PFSK-1 (cell line): Measurements from ENCODE around the gene INO80C.

Experiments used
- FOXP2 ChIP-seq: optimal IDR thresholded peaks from 2 replicates; pipeline ENCODE3; 2011; ENCODE audit warnings: borderline replicate concordance, control low read depth, inconsistent platforms; ENCODE audit not compliant: insufficient read depth; ENCODE audit errors: extremely low read length, extremely low read depth
- POLR2AphosphoS5 ChIP-seq: IDR thresholded peaks from 2 replicates; pipeline ENCODE4 v1.6.1; 2012; ENCODE audit warnings: low read depth, mild to moderate bottlenecking, control low read depth, low read length, moderate library complexity
- SIN3A ChIP-seq: IDR thresholded peaks from 2 replicates; pipeline ENCODE4 v1.6.1; 2012; ENCODE audit warnings: mild to moderate bottlenecking, low read length, moderate library complexity, borderline replicate concordance; ENCODE audit not compliant: insufficient read depth
- TAF1 ChIP-seq: IDR thresholded peaks from 2 replicates; pipeline ENCODE4 v1.6.1; 2012; ENCODE audit warnings: low read length, control low read depth, borderline replicate concordance; ENCODE audit not compliant: insufficient read depth
- TF ChIP-seq, protein P1 (sequence below), 2 experiments: IDR thresholded peaks; 2 replicates each; pipeline versions ENCODE4 v1.6.1 to v1.8.0; 2011 to 2012; ENCODE audit warnings: low read depth in 2 of 2, low read length in 2 of 2, control low read depth in 1 of 2, inconsistent platforms in 1 of 2, mild to moderate bottlenecking in 1 of 2, moderate library complexity in 1 of 2; ENCODE audit not compliant: insufficient read depth in 1 of 2

The INO80C gene

DNA sequence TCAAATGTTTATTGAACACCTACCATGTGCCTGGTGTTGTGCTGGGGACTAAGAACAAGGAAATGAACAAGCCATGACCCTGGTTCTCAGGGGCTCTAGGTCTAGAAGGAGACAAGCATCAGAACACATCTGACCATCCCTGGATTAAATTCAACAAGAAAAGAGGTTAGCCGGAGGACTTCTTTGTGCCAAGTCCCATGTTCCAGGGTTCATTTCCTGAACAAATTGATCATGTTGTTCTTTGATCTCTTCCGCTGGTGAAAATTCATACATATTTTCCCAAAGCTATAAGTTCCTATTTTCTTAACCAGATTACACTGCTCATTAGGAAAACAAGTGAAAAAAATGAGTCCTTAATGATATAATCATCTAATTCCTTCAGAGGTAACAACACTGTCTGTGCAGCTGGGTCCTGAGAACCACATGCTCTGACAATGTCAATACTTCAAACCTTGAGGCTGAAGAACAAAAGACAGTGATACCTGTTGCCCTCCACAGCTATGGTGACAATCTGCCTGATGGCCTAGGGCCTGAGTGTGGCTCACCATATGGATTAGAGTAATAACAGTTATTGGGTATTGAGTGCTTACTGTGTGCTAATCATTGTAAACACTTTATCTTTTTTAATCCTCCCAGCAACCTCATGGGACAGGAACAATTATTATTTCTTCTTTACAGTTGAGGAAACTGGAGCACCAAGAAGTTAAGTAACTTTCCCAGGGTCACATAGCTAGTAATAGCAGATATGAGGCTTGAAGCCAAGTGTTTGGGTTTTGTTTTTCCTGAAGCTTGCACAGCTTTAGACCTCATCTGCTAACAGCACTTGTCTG lies 24.6 kb upstream of the INO80C start:
- TF ChIP-seq TAF1 (no peak), SIN3A (no peak), FOXP2 (no peak), POLR2AphosphoS5 (no peak)
- TF ChIP-seq, protein P1, sequence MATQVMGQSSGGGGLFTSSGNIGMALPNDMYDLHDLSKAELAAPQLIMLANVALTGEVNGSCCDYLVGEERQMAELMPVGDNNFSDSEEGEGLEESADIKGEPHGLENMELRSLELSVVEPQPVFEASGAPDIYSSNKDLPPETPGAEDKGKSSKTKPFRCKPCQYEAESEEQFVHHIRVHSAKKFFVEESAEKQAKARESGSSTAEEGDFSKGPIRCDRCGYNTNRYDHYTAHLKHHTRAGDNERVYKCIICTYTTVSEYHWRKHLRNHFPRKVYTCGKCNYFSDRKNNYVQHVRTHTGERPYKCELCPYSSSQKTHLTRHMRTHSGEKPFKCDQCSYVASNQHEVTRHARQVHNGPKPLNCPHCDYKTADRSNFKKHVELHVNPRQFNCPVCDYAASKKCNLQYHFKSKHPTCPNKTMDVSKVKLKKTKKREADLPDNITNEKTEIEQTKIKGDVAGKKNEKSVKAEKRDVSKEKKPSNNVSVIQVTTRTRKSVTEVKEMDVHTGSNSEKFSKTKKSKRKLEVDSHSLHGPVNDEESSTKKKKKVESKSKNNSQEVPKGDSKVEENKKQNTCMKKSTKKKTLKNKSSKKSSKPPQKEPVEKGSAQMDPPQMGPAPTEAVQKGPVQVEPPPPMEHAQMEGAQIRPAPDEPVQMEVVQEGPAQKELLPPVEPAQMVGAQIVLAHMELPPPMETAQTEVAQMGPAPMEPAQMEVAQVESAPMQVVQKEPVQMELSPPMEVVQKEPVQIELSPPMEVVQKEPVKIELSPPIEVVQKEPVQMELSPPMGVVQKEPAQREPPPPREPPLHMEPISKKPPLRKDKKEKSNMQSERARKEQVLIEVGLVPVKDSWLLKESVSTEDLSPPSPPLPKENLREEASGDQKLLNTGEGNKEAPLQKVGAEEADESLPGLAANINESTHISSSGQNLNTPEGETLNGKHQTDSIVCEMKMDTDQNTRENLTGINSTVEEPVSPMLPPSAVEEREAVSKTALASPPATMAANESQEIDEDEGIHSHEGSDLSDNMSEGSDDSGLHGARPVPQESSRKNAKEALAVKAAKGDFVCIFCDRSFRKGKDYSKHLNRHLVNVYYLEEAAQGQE (IDR thresholded peaks at IDR 0.05; ENCODE audit: insufficient read depth in 1 of 2, low read depth in 2 of 2, low read length in 2 of 2) = no peak

GRCh38 chr18:35521133-35521532 lies 23.4 kb upstream of the INO80C start:
- TF ChIP-seq FOXP2 (no peak), TAF1 (no peak), SIN3A (no peak), POLR2AphosphoS5 (no peak)
- TF ChIP-seq, protein P1 (IDR thresholded peaks at IDR 0.05; ENCODE audit: insufficient read depth in 1 of 2, low read depth in 2 of 2, low read length in 2 of 2) = no peak

- TF ChIP-seq, protein P1 (IDR thresholded peaks at IDR 0.05; ENCODE audit: insufficient read depth in 1 of 2, low read depth in 2 of 2, low read length in 2 of 2) = no peak
- TF ChIP-seq TAF1 (no peak), POLR2AphosphoS5 (no peak), FOXP2 (no peak), SIN3A (no peak)
These were observed 21.6 kb upstream of the INO80C start for GRCh38 chr18:35519148-35519899.

DNA sequence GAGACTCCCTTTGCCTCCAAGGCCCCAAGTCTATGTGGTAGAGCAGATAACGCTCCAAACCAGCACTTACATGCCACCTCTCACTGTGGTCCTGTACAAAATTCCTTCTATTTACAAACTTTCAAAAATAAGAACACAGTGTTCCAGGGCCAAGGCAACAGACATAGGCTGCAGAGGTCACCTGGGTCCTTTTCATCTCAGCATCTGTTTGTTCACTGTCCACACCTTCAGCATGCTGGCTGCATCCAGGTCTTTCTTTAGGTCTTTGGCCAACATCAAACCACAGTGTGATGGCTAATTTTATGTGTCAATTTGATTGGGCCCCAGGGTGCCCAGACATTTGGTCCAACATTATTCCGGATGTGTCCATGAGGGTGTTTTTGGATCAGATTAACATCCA lies 20.0 kb upstream of the INO80C start:
- TF ChIP-seq SIN3A (no peak), FOXP2 (no peak), POLR2AphosphoS5 (no peak), TAF1 (no peak)
- TF ChIP-seq, protein P1 (IDR thresholded peaks at IDR 0.05; ENCODE audit: insufficient read depth in 1 of 2, low read depth in 2 of 2, low read length in 2 of 2) = no peak
